AG09319 (cell line): ENCODE measurements around the gene SPARC.
A peak's percentile ranks its signal among the peaks of the same experiment; 100 is the strongest.

Source experiments
- DNase-seq: peaks from one replicate; pipeline ENCODE4 v3.0.0-alpha.2; 2010; ENCODE audit warnings: low read depth; ENCODE audit errors: extremely low read depth
- CTCF ChIP-seq: IDR thresholded peaks from 2 replicates; pipeline ENCODE4 v1.5.1; 2011; ENCODE audit warnings: low read depth, mild to moderate bottlenecking, inconsistent platforms, low read length, moderate library complexity

The SPARC gene

GRCh38 chr5:151722546-151722945 lies 35.8 kb upstream of the SPARC start:
- DNase-seq: no peak
- no peak for TF ChIP-seq CTCF

- TF ChIP-seq CTCF: no peak
- no peak for DNase-seq
Measured at GRCh38 chr5:151721812-151722391, 35.2 kb upstream of the SPARC start.

GRCh38 chr5:151721087-151721646 lies 34.5 kb upstream of the SPARC start:
- TF ChIP-seq CTCF: no peak
- no peak for DNase-seq

GRCh38 chr5:151720215-151720614 lies 33.5 kb upstream of the SPARC start:
- no peak for DNase-seq
- TF ChIP-seq CTCF: no peak

- DNase-seq: no peak
- TF ChIP-seq CTCF: peak; percentile 62
Measured at GRCh38 chr5:151719228-151720000, 32.7 kb upstream of the SPARC start.

GRCh38 chr5:151718646-151719045 lies 31.9 kb upstream of the SPARC start:
- no peak for DNase-seq

More at GRCh38 chr5:151718646-151719045, 31.9 kb upstream of the SPARC start:
- TF ChIP-seq CTCF: no peak
